Skeletal muscle satellite cell (primary cell): ENCODE results near the gene RNF113A. TPM values are rescaled to one million over a fixed set of nuclear protein-coding genes. Genes with fewer than 3 reads are reported as not detected.
A peak's percentile ranks its signal among the peaks of the same experiment; 100 is the strongest.
"Not testable (repeated sequence)": the region's sequence is repeated elsewhere in the genome, so short reads cannot be mapped to it uniquely, and the experiment has no call there.

Experiments used
- H3K27me3 ChIP-seq: 2 replicates; pipeline ENCODE4 v1.7.0; 2013; ENCODE audit warnings: low read length; ENCODE audit not compliant: control insufficient read depth, insufficient read depth
- H3K36me3 ChIP-seq: 2 replicates; pipeline ENCODE4 v1.7.0; 2013; ENCODE audit warnings: mild to moderate bottlenecking, control low read depth, low read length; ENCODE audit not compliant: insufficient read depth
- H3K4me1 ChIP-seq: 2 replicates; pipeline ENCODE4 v1.7.0; 2013; ENCODE audit warnings: low read length; ENCODE audit not compliant: control insufficient read depth, insufficient read depth
- H3K4me2 ChIP-seq: 2 replicates; pipeline ENCODE4 v1.7.0; 2013; ENCODE audit warnings: mild to moderate bottlenecking, low read length
- H3K4me3 ChIP-seq: 2 replicates; pipeline ENCODE4 v1.7.0; 2013; ENCODE audit warnings: low read length
- H3K9ac ChIP-seq: 2 replicates; pipeline ENCODE4 v1.7.0; 2013; ENCODE audit warnings: mild to moderate bottlenecking, low read depth, low read length, moderate library complexity
- H3K9me3 ChIP-seq: replicated peaks from 2 replicates; pipeline ENCODE4 v1.7.0; 2013; ENCODE audit warnings: mild to moderate bottlenecking, control low read depth, low read length
- total RNA-seq: library from RNA; depleted of rRNA; stranded (reverse); fragments of >200 nt; gene quantifications from 2 replicates; pipeline ENCODE4 v1.2.3, GENCODE V29; 2012; rRNA removed

The RNF113A gene
- total RNA-seq: 11.9 and 17.7 TPM in 2 replicates

DNA sequence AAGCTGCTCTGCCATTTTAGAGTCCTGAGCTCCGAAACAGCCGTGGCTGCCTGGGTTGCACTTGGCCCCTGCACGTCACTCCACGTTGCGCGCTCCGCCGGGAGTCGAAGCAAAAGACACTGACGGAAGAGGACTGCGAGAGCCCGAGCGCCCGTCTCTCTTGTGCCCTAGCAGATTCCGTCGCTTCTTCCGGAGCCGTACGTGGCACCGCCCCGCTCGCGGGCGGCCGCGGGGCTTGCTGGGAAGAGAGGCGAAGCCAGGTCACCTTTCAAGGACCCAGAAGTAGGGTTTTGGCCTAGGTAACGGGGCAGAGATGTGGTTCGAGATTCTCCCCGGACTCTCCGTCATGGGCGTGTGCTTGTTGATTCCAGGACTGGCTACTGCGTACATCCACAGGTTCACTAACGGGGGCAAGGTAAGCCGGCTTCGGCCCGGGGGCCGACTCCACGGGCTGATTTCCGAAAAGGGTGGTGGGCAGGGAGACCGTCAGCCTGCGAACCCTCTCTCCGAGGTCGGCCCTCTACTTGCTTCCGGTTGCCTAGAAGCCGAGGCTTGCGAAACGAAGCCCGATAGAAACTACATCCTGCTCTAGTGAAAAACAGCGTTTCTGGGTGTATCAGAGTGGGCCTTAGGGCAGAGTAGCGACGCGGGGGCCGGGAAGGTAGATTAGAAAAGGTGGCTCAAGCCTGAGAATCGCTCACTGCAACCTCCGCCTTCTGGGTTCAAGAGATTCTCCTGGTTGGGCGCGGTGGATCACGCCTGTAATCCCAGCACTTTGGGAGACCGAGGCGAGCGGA, at the start of gene RNF113A, which contains the start of gene NDUFA1:
TSS of gene RNF113A (minus strand) at position 135 of the 797 bp plus-strand sequence. CDS start at position 15, 120 bp downstream.
TSS of gene NDUFA1 (plus strand) at position 234 of the 797 bp plus-strand sequence. CDS start at position 314, 80 bp downstream.
- no peaks in the 10 kb centered on the region for H3K36me3 ChIP-seq
- H3K27me3 ChIP-seq: no peaks in the 10 kb centered on the region
- no peaks in the 10 kb centered on the region for H3K9me3 ChIP-seq
- peak within 1 kb of the TSS; percentile 94 for H3K4me3 ChIP-seq
- no peaks in the 10 kb centered on the region for H3K4me1 ChIP-seq
- H3K4me2 ChIP-seq: peak within 1 kb of the TSS; percentile 91
- H3K9ac ChIP-seq: peak within 1 kb of the TSS; percentile 100

DNA sequence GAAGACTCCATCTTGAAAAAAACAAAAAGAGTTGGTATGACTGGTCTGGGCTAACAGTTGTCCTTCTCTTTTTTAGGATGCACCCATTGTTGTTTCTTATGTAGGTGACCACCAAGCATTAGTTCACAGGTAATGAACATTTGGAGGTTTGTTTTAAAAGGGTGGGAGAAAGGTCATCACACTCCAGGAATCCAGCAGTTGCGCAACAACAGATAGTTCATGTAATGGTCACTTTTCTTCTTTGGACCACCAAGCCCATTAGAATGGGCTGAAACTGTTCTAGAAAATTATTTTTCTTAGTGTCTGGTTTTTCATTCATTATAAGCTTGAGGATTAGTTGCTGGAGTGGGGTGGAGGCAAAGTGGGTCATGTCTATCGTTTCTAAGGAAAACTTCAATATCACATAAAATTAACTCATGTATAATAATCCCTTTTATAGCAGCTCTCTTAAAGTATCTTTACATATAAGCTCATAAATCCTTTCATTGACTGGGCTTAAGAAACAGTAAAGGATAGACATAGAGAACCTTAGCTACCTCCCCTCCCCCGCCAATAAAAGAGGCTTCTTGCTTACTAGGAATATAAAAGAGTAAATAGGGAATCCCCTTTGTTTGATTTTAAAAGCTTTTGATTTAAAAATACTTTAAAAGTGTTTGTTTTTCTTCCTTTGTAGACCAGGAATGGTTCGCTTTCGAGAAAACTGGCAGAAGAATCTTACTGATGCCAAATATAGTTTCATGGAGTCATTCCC, 48.5 kb upstream of the RNF113A start:
- Histone ChIP-seq H3K36me3 (no peaks in the 10 kb centered on the region), H3K27me3 (no peaks in the 10 kb centered on the region), H3K4me2 (no peak overlapping the region), H3K9ac (no peak overlapping the region), H3K9me3 (no peaks in the 10 kb centered on the region), H3K4me3 (no peak overlapping the region), H3K4me1 (no peaks in the 10 kb centered on the region)

DNA sequence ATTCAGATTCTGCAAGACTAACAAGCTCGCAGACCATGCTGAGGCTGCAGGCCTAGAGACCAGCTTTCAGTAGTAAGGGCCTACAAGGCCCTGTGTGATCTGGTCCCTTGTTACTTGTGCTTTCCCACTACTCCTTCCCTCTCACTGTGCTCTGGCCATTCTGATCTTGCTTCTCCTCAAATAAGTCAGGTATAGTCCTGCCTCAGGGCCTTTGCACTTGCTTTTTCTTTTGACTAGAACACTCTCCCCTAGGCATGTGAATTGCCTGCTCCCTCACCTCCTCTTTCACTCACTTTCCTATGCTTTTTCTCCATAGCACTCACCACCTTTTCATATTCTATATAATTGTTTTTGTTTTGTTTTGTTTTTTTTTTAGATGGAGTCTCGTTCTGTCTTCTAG, 46.3 kb upstream of the RNF113A start:
- Histone ChIP-seq H3K4me1 (no peaks in the 10 kb centered on the region), H3K4me3 (no peak overlapping the region), H3K9me3 (no peaks in the 10 kb centered on the region), H3K36me3 (no peaks in the 10 kb centered on the region), H3K4me2 (no peak overlapping the region), H3K27me3 (no peaks in the 10 kb centered on the region), H3K9ac (no peak overlapping the region)

DNA sequence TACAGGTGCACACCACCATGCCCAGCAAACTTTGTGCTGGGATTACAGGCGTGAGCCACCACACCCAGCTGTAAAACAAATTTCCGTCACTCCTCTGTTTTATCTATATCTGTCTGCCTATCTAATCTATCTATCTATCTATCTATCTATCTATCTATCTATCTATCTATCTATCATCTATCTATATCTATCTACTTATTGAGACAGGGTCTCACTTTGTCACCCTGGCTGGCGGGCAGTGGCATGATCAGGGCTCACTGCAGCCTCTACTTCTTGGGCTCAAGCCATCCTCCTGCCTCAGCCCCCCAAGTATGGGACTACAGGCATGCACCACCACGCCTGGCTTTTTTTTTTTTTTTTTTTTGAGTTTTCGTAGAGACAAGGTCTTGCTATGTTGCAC, 44.8 kb upstream of the RNF113A start:
- Histone ChIP-seq H3K9ac (no peak overlapping the region), H3K4me3 (no peak overlapping the region), H3K36me3 (no peaks in the 10 kb centered on the region), H3K4me1 (no peaks in the 10 kb centered on the region), H3K27me3 (no peaks in the 10 kb centered on the region), H3K4me2 (no peak overlapping the region), H3K9me3 (no peaks in the 10 kb centered on the region)

DNA sequence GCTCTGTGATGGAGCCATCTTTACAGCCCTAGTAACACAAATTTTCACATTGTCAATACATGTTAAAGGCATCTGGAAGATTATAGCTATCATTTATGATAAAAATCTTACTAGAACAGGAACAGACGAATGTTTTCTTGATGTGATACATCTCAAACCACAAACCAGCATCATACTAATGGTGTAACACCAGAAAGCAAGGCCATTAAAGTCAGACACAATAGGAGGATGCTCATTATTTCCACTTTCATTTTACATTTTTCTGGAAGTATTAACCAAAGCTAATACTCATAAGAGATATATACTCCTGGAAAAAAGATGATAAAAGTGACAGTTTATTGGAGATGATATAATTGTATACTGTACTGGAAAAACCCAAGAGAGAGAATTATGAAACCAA, 29.4 kb upstream of the RNF113A start:
- Histone ChIP-seq H3K9me3 (no peaks in the 10 kb centered on the region), H3K4me3 (no peak overlapping the region), H3K27me3 (no peaks in the 10 kb centered on the region)

DNA sequence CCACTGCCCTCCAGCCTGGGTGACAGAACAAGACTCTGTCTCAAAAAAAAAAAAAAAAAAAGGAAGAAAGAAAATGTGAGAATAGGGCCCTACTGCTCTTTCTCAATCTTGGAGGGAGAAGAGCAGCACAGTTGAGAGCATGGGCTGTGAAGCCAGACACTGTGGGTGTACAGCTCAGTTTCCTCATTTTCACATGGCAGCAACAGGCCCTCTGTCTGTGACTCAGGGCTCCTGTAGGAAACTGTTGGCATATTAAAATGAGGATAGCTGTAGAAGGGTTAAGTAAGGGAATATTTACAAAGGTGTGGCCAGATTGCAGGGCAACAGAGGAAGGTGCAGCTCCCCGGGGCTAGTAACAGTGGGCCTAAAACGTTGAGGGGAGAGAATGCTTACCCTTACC, 27.6 kb upstream of the RNF113A start:
- H3K9ac ChIP-seq: no peak overlapping the region
- H3K36me3 ChIP-seq: no peaks in the 10 kb centered on the region
- H3K4me1 ChIP-seq: no peaks in the 10 kb centered on the region
- H3K4me2 ChIP-seq: no peak overlapping the region
- H3K9me3 ChIP-seq: no peaks in the 10 kb centered on the region
- H3K4me3 ChIP-seq: no peak overlapping the region
- H3K27me3 ChIP-seq: no peaks in the 10 kb centered on the region

More for the DNA sequence above, 29.4 kb upstream of the RNF113A start:
- H3K36me3 ChIP-seq: no peaks in the 10 kb centered on the region
- no peaks in the 10 kb centered on the region for H3K4me1 ChIP-seq
- H3K4me2 ChIP-seq: no peak overlapping the region
- no peak overlapping the region for H3K9ac ChIP-seq

DNA sequence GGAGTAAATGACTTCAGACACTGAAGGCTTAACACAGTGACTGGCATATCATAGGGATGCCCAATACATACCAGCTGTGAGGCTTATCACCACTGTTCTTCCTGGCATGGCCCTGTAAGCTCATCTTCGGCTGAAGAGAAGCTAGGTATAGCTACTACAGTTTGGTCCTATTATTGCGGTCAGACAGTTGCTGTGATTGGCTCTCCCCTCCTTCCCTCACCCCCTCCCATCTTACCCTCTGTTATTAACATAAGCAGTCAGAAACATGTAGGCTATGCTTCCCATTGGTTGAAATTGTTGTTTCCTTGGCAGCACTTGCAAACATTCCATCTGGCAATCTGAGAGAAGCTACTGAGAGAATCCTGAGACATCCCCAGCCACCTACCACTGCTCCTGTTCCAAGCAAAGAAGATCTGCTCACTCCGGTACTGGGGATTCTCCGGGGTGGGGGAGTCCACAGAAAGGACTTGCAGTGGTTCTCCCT, 24.4 kb upstream of the RNF113A start, which contains the start of gene AKAP14:
TSS of gene AKAP14 (plus strand) at position 51 of the 484 bp plus-strand sequence. CDS start 7,331 bp downstream, outside the sequence.
- Histone ChIP-seq H3K27me3 (no peaks in the 10 kb centered on the region), H3K9ac (no peak within 1 kb of the TSS), H3K4me2 (no peak within 1 kb of the TSS), H3K4me1 (no peaks in the 10 kb centered on the region), H3K9me3 (no peaks in the 10 kb centered on the region), H3K4me3 (no peak within 1 kb of the TSS), H3K36me3 (no peaks in the 10 kb centered on the region)

DNA sequence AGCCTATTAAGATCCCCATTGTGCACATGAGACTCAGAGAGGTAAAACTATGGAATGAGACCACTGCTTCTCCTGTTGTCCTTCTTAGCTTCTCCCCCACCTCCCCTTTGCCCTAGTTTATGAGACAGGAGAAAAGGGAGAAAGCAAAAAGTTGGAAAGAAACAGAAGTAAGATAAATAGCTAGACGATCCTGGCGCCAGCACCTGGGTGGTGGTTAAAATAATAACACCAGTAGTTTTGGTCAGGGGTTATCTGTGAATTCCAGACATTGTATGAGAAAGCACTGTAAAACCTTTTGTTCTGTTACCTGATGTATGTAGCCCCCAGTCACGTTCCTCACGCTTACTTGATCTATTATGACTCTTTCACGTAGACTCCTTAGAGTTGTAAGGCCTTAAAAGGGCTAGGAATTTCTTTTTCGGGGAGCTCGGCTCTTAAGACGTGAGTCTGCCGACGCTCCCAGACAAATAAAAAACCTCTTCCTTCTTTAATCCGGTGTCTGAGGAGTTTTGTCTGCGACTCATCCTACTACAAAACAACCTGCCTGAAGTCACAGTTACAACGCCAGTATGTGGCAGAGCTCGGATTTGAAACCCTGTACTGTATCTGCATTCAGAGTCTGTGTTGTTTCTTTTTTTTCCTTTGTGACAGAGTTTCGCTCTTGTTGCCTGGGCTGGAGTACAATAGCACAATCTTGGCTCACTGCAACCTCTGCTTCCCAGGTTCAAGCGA, 20.6 kb upstream of the RNF113A start:
- not testable (repeated sequence) for H3K27me3 ChIP-seq, H3K36me3 ChIP-seq, H3K4me1 ChIP-seq, H3K4me3 ChIP-seq, H3K9ac ChIP-seq, H3K9me3 ChIP-seq, H3K4me2 ChIP-seq

DNA sequence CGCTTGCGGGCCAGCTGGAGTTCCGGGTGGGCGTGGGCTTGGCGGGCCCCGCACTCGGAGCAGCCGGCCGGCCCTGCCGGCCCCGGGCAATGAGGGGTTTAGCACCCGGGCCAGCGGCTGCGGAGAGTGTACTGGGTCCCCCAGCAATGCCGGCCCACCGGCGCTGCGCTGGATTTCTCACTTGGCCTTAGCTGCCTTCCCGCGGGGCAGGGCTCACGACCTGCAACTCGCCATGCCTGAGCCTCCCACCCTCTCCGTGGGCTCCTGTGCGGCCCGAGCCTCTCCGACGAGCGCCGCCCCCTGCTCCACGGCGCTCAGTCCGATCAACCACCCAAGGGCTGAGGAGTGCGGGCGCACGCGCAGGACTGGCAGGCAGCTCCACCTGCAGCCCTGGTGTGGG, 19.1 kb upstream of the RNF113A start:
- H3K4me2 ChIP-seq, H3K9me3 ChIP-seq, H3K4me3 ChIP-seq, H3K9ac ChIP-seq, H3K27me3 ChIP-seq, H3K4me1 ChIP-seq, H3K36me3 ChIP-seq: not testable (repeated sequence)

DNA sequence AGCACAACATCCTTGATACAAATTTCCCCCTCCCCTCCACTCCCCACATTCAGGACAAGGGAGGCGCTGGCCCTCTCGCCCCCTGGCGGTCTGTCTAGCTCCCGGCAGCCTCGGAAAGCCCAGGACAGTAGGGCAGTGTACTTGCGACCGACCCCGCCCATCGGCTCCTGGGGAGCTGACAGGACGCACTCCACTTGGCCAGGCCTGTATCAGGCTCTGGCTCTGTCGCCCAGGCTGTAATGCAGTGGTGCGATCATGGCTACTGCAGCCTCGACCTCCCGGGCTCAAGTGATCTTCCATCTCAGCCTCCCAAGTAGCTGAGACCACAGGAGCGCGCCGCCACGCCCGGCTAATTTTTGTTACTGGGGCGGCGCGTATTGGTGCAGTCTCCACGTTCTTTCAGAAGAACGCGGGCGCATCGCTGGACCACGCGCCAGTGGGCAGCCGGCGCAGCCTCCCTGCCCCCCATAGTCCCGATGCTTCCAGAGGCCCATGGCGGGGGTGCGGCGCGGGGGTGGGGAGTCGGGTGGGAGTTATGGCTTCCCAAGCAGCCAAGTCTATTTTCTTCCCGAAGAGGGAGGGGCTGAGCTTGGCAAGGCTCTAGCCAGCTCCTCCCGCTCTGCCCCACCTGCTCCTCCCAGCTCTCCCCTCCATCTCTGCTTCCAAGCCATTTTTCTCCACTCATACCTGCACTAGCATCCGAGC, 16.3 kb upstream of the RNF113A start:
- H3K9me3 ChIP-seq: no peaks in the 10 kb centered on the region
- peak overlapping the region; percentile 80 for H3K4me2 ChIP-seq
- H3K4me1 ChIP-seq: no peaks in the 10 kb centered on the region
- no peaks in the 10 kb centered on the region for H3K36me3 ChIP-seq
- no peak overlapping the region for H3K9ac ChIP-seq
- H3K27me3 ChIP-seq: no peaks in the 10 kb centered on the region
- H3K4me3 ChIP-seq: peak overlapping the region; percentile 65
